GM12878 (cell line): ENCODE results near the gene LRP1B.

Source experiments
- EP300 ChIP-seq, 2 experiments: fragments of 150-350 bp in 1 of 2; IDR thresholded peaks; 2 replicates each; pipeline ENCODE4 v1.6.1; 2011 to 2012; ENCODE audit warnings: low read depth in 2 of 2, low read length in 2 of 2, borderline replicate concordance in 1 of 2, improper control_type of control experiment in 1 of 2, inconsistent platforms in 1 of 2; ENCODE audit not compliant: control insufficient read depth in 1 of 2
- ESRRA ChIP-seq: IDR thresholded peaks from 2 replicates; pipeline ENCODE4 v1.6.1; 2012; ENCODE audit warnings: mild to moderate bottlenecking, low read length, improper control_type of control experiment
- JUND ChIP-seq: IDR thresholded peaks from 2 replicates; pipeline ENCODE4 v1.6.1; 2012; ENCODE audit warnings: low read depth, mild to moderate bottlenecking, low read length, improper control_type of control experiment, moderate library complexity
- MXI1 ChIP-seq: fragments of 150-350 bp; IDR thresholded peaks from 2 replicates; pipeline ENCODE4 v1.6.1; 2011; ENCODE audit warnings: low read depth, mild to moderate bottlenecking, inconsistent platforms, low read length, improper control_type of control experiment
- NR2C1 ChIP-seq: fragments of 450-650 bp; IDR thresholded peaks from 2 replicates; pipeline ENCODE4 v1.6.1; 2017; ENCODE audit warnings: antibody characterized with exemption, mild to moderate bottlenecking, moderate library complexity
- POLR2AphosphoS5 ChIP-seq: IDR thresholded peaks from 2 replicates; pipeline ENCODE4 v1.6.1; 2011; ENCODE audit warnings: mild to moderate bottlenecking, low read length, inconsistent platforms
- RAD21 ChIP-seq: IDR thresholded peaks from 2 replicates; pipeline ENCODE4 v1.6.1; 2011; ENCODE audit warnings: mild to moderate bottlenecking, low read depth, low read length, moderate library complexity; ENCODE audit not compliant: insufficient read depth
- SIX5 ChIP-seq: IDR thresholded peaks from 2 replicates; pipeline ENCODE4 v1.6.1; 2011; ENCODE audit warnings: mild to moderate bottlenecking, low read depth, low read length, moderate library complexity; ENCODE audit not compliant: severe bottlenecking
- YY1 ChIP-seq: IDR thresholded peaks from 2 replicates; pipeline ENCODE4 v1.6.1; 2011; ENCODE audit warnings: low read depth, mild to moderate bottlenecking, low read length
- ZSCAN29 ChIP-seq: fragments of 450-650 bp; IDR thresholded peaks from 2 replicates; pipeline ENCODE4 v1.6.1; 2017; ENCODE audit warnings: mild to moderate bottlenecking, moderate library complexity
- TF ChIP-seq, protein P1 (sequence below), 3 experiments: IDR thresholded peaks in 2 of 3; conservative IDR thresholded peaks in 1 of 3; 2 replicates each; pipeline ENCODE4 v1.5.1; 2011; ENCODE audit warnings: low read depth in 3 of 3, low read length in 3 of 3, mild to moderate bottlenecking in 3 of 3, control low read depth in 2 of 3, moderate library complexity in 2 of 3, inconsistent platforms in 1 of 3, mixed read lengths in 1 of 3; ENCODE audit not compliant: control insufficient read depth in 2 of 3, insufficient read depth in 1 of 3; ENCODE audit errors: extremely low read depth in 1 of 3
- TF ChIP-seq, protein P2 (sequence below): fragments of 450-650 bp; IDR thresholded peaks from 2 replicates; pipeline ENCODE4 v1.6.1; 2017; ENCODE audit warnings: mild to moderate bottlenecking

- TF ChIP-seq YY1 (no peak), JUND (no peak), MXI1 (no peak), ESRRA (no peak), NR2C1 (no peak), EP300 (IDR thresholded peaks at IDR 0.05; ENCODE audit: borderline replicate concordance in 1 of 2, control insufficient read depth in 1 of 2, low read depth in 2 of 2, low read length in 2 of 2) (no peak), ZSCAN29 (no peak), SIX5 (no peak), RAD21 (no peak), POLR2AphosphoS5 (no peak)
- TF ChIP-seq, protein P1, sequence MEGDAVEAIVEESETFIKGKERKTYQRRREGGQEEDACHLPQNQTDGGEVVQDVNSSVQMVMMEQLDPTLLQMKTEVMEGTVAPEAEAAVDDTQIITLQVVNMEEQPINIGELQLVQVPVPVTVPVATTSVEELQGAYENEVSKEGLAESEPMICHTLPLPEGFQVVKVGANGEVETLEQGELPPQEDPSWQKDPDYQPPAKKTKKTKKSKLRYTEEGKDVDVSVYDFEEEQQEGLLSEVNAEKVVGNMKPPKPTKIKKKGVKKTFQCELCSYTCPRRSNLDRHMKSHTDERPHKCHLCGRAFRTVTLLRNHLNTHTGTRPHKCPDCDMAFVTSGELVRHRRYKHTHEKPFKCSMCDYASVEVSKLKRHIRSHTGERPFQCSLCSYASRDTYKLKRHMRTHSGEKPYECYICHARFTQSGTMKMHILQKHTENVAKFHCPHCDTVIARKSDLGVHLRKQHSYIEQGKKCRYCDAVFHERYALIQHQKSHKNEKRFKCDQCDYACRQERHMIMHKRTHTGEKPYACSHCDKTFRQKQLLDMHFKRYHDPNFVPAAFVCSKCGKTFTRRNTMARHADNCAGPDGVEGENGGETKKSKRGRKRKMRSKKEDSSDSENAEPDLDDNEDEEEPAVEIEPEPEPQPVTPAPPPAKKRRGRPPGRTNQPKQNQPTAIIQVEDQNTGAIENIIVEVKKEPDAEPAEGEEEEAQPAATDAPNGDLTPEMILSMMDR (IDR thresholded peaks at IDR 0.05 in 2 of 3, conservative IDR thresholded peaks at IDR 0.05 in 1 of 3; ENCODE audit: control insufficient read depth in 2 of 3, extremely low read depth in 1 of 3, insufficient read depth in 1 of 3, low read depth in 3 of 3, low read length in 3 of 3) = no peak
- TF ChIP-seq, protein P2, sequence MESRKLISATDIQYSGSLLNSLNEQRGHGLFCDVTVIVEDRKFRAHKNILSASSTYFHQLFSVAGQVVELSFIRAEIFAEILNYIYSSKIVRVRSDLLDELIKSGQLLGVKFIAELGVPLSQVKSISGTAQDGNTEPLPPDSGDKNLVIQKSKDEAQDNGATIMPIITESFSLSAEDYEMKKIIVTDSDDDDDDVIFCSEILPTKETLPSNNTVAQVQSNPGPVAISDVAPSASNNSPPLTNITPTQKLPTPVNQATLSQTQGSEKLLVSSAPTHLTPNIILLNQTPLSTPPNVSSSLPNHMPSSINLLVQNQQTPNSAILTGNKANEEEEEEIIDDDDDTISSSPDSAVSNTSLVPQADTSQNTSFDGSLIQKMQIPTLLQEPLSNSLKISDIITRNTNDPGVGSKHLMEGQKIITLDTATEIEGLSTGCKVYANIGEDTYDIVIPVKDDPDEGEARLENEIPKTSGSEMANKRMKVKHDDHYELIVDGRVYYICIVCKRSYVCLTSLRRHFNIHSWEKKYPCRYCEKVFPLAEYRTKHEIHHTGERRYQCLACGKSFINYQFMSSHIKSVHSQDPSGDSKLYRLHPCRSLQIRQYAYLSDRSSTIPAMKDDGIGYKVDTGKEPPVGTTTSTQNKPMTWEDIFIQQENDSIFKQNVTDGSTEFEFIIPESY = no peak
These were observed 1371.2 kb downstream of the LRP1B start for GRCh38 chr2:140759426-140760156.
